Right lobe of liver (tissue), 6 donors: ENCODE results near the gene SLC10A7. TPM values are rescaled to one million over a fixed set of nuclear protein-coding genes. Genes with fewer than 3 reads are reported as not detected.

Experiments used
- ATAC-seq, 4 donors: fragments of 200-7000 bp; cut with Tn5 transposase; one replicate each; pipeline ENCODE4 v1.9.1; 2020; ENCODE audit warnings: mild to moderate bottlenecking in 4 of 4, moderate library complexity in 4 of 4
- DNase-seq, 3 donors: peaks; one replicate each; pipeline ENCODE4 v3.0.0-alpha.2; 2020
- H3K27ac ChIP-seq, 3 donors: fragments of 200-600 bp; one replicate each; pipeline ENCODE4 v1.8.0; 2022
- H3K27me3 ChIP-seq, 2 donors: fragments of 200-600 bp; one replicate each; pipeline ENCODE4 v1.8.0; 2022
- H3K36me3 ChIP-seq, 4 donors: fragments of 200-600 bp; sonication (generic) in 1 of 4; one replicate each; pipeline versions ENCODE4 v1.5.1 to v1.8.0; 2017 to 2022; ENCODE audit warnings: control low read depth in 1 of 4
- H3K4me1 ChIP-seq, 4 donors: fragments of 200-600 bp; sonication (generic) in 1 of 4; one replicate each; pipeline versions ENCODE4 v1.5.1 to v1.8.0; 2017 to 2022; ENCODE audit warnings: control low read depth in 1 of 4
- H3K4me3 ChIP-seq, 3 donors: fragments of 200-600 bp; one replicate each; pipeline ENCODE4 v1.8.0; 2022
- H3K9me3 ChIP-seq, 4 donors: fragments of 200-600 bp; sonication (generic) in 1 of 4; one replicate each; pipeline versions ENCODE4 v1.5.1 to v1.8.0; 2017 to 2022; ENCODE audit warnings: control low read depth in 1 of 4
- CTCF ChIP-seq, 4 donors: fragments of 200-600 bp in 3 of 4; fragments of 450-650 bp in 1 of 4; IDR thresholded peaks; one replicate each; pipeline versions ENCODE4 v1.5.1 to v1.8.0; 2016 to 2022; ENCODE audit warnings: antibody characterized with exemption in 4 of 4, mild to moderate bottlenecking in 2 of 4
- POLR2A ChIP-seq: fragments of 450-650 bp; IDR thresholded peaks from one replicate; pipeline ENCODE4 v1.6.1; 2017; ENCODE audit warnings: antibody characterized with exemption, mild to moderate bottlenecking
- WGBS: methylation state at CpG from one replicate; pipeline ENCODE4 v1.1.6; 2018; ENCODE audit warnings: low coverage, low lambda C conversion rate; ENCODE audit not compliant: insufficient coverage; ENCODE audit errors: missing lambda C conversion rate; 5-methylcytosine and 5-hydroxymethylcytosine counted together
- intact Hi-C, 2 donors: fragments of 100-400 bp; cut with DNase I; formaldehyde crosslinking; loops; one replicate each; pipeline versions ENCODE4 v1.11.2 to v1.14.1; 2022
- total RNA-seq, 6 experiments: library from RNA; depleted of rRNA in 2 of 6; stranded (reverse); fragments of >200 nt in 2 of 6; fragmentation: NEBNext Ultra II Directional in 3 of 6; extraction: Animal tissue kit (Norgen Biotek cat#: 25700) in 3 of 6; gene quantifications; one replicate each; pipeline versions ENCODE4 v1.1.0 to v1.2.4, GENCODE V29; 2016 to 2023
- donor health status: DM: no; HTN: yes; CAD: no.
- donor health status: DM: no; HTN: no; CAD: no.
- donor health status: DM: no; HTN: no; CAD: no.
- donor health status: DM: no; HTN: yes; CAD: no.
- donor health status: DM: no; HTN: yes; CAD: no.

Gene SLC10A7
- total RNA-seq, 6 experiments from 2014 or later, result 6.3 to 13.5 (median 9.5) TPM

DNA sequence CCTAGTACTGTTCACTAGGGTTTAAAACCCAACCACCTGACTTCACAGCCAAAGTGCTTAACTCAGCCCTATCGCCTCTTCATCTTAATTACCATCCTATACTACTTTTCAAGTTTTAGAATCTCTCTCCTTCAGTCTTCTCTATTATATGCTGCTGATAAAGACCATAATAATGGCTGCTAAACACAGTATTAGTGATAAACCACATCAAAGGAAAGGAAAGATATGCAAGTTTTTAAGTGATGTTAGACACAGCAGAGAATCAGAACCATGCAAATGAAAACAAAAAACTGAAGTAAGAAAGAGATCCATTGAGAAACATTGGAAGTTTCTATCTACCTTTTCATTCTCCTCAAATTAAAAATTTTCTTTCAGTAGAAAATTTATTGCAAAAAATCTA, 206.6 kb downstream of the SLC10A7 start:
- Histone ChIP-seq H3K27ac (no peak overlapping the region), H3K4me1 (no peaks in the 10 kb centered on the region), H3K36me3 (no peaks in the 10 kb centered on the region), H3K9me3 (no peaks in the 10 kb centered on the region), H3K27me3 (no peaks in the 10 kb centered on the region), H3K4me3 (no peak overlapping the region)
- no peak for DNase-seq
- ATAC-seq, result no peak
- TF ChIP-seq POLR2A, result no peak
- no peak for TF ChIP-seq CTCF (IDR thresholded peaks at IDR 0.05)
- intact Hi-C loops, result no loop called here
- 86% methylated on average over 1 of the region's 1 CpG for WGBS

DNA sequence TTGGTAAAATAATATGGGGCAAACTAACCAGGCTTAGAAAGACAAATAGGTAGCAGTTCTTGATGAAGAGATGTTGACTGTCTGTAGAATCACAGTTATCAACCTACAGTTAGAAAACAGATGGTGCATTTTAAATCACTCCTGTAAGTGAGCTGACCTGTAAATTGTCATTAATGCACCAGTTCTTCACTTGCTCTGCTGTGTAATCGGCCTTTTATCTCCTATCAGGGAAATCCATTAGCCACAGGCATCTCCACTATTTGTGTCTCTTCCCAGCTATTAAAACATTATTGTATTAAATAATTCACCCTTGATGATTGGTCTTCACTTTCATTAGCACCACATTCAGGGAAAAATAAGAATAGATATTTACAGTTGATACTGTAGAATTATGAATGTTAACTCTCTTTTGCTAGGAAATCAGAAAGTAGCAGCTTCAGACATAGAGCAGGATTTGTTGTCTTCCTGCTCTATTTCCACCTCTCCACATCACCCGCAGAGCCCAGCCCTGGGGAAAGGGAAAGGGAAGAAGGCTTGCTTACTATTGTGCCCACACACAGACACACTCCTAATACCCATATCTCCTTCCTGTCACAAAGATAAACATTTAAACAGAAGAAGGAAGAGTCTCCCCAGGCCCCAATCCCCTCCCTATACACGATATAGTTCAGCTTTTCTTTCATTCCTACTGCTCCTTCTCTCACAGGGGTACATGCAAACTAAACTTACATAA, 210.3 kb downstream of the SLC10A7 start:
- WGBS, result 62% methylated on average over 3 of the region's 3 CpGs
- Histone ChIP-seq H3K4me3 (no peak overlapping the region), H3K27ac (no peak overlapping the region), H3K4me1 (no peaks in the 10 kb centered on the region), H3K27me3 (no peaks in the 10 kb centered on the region), H3K36me3 (no peaks in the 10 kb centered on the region), H3K9me3 (no peaks in the 10 kb centered on the region)
- intact Hi-C loops, result no loop called here
- ATAC-seq, result peak in 2 of 4 donors; percentile 11 to 40
- TF ChIP-seq CTCF (IDR thresholded peaks at IDR 0.05), result no peak
- no peak for TF ChIP-seq POLR2A
- DNase-seq, result no peak

DNA sequence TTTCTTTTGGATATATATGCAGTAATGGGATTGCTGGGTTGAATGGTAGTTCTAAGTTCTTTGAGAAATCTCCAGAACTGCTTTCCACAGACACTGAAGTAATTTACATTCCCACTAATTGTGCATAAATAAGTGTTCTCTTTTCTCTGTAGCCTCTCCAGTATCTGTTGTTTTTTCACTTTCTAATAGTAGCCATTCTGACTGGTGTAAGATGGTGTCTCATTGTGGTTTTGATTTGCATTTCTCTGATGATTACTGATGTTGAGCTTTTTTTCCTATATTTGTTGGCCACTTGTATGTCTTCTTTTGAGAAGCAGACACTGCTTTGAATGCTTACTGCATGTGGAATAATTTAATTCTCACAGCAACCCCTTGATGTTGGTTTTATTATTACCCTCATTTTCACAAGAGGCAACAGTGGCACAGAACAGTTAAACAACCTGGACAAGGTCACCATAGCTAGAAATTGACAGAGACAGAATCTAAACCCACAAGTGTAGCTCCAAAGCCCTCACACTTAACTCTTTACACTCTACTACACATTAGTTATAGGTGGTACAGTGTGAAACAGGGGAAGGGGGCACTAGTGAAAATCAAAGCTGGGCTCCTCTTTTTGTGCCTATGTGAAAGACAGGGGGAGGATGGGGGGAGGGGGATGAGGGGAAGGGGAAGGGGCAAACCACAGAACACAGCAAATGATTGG, 211.3 kb downstream of the SLC10A7 start:
- H3K9me3 ChIP-seq, result no peaks in the 10 kb centered on the region
- H3K36me3 ChIP-seq, result no peaks in the 10 kb centered on the region
- DNase-seq (no peak), ATAC-seq (no peak)
- no peaks in the 10 kb centered on the region for H3K27me3 ChIP-seq
- no peak overlapping the region for H3K4me3 ChIP-seq
- intact Hi-C loops, result no loop called here
- no peak for TF ChIP-seq CTCF (IDR thresholded peaks at IDR 0.05)
- TF ChIP-seq POLR2A, result no peak
- H3K4me1 ChIP-seq, result no peaks in the 10 kb centered on the region
- H3K27ac ChIP-seq, result no peak overlapping the region

- 94% methylated on average over 5 of the region's 5 CpGs for WGBS
- Histone ChIP-seq H3K36me3 (no peaks in the 10 kb centered on the region), H3K4me1 (no peaks in the 10 kb centered on the region), H3K9me3 (no peaks in the 10 kb centered on the region), H3K4me3 (no peak overlapping the region), H3K27me3 (no peaks in the 10 kb centered on the region), H3K27ac (no peak overlapping the region)
- intact Hi-C loops, result no loop called here
- no peak for ATAC-seq
- TF ChIP-seq POLR2A, result no peak
- TF ChIP-seq CTCF (IDR thresholded peaks at IDR 0.05), result no peak
- no peak for DNase-seq
Observed at GRCh38 chr4:146308951-146309350, 212.8 kb downstream of the SLC10A7 start.
